ENCODE results near the gene RERG. TPM values are rescaled to one million over a fixed set of nuclear protein-coding genes. Genes with fewer than 3 reads are reported as not detected.
A peak's percentile ranks its signal among the peaks of the same experiment; 100 is the strongest.

The RERG gene
- total and polyA plus RNA-seq, 2 of the 4 experiments (the other 2 are of a cell fraction): not detected

GRCh38 chr12:15090441-15090840 is 130.8 kb downstream of the RERG start:
- Histone ChIP-seq H3K4me1 (ENCODE audit: control insufficient read depth, insufficient read depth, low read length) (no peaks in the 10 kb centered on the region), H2AK9ac (replicated peaks; ENCODE audit: low read depth, low read length, poor library complexity) (no peak overlapping the region), H3K27me3 (ENCODE audit: control insufficient read depth, insufficient read depth, low read length) (no peaks in the 10 kb centered on the region), H2BK15ac (ENCODE audit: low read depth, low read length) (no peak overlapping the region), H3K4me3 (ENCODE audit: insufficient read depth, low read depth, low read length) (no peak overlapping the region), H3K9me1 (ENCODE audit: insufficient read depth, low read length) (no peaks in the 10 kb centered on the region), H4K8ac (ENCODE audit: low read depth in 2 of 2, low read length in 2 of 2) (no peak overlapping the region), H4K5ac (ENCODE audit: low read depth, low read length) (no peak overlapping the region), H3K27ac (ENCODE audit: insufficient read depth, low read length) (no peak overlapping the region), H3K56ac (ENCODE audit: extremely low read depth, insufficient read depth, low read length) (no peak overlapping the region), H3K14ac (replicated peaks; ENCODE audit: low read depth, low read length) (no peak overlapping the region), H3K9ac (ENCODE audit: low read depth, low read length) (no peak overlapping the region), H3K9me3 (ENCODE audit: control insufficient read depth, insufficient read depth, low read length) (no peaks in the 10 kb centered on the region), H2AFZ (replicated peaks; ENCODE audit: low read length, poor library complexity) (no peak overlapping the region), H3K36me3 (ENCODE audit: control insufficient read depth, insufficient read depth, low read length) (no peaks in the 10 kb centered on the region), H2BK5ac (ENCODE audit: low read depth, low read length, poor library complexity, severe bottlenecking) (no peak overlapping the region), H2AK5ac (ENCODE audit: low read depth, low read length) (no peak overlapping the region), H2BK120ac (ENCODE audit: low read depth, low read length) (no peak overlapping the region), H3K23ac (ENCODE audit: low read depth, low read length) (no peak overlapping the region), H3K4me2 (ENCODE audit: low read depth, low read length) (no peak overlapping the region), H4K91ac (ENCODE audit: insufficient read depth, low read depth, low read length) (no peak overlapping the region), H3K18ac (ENCODE audit: low read depth, low read length) (no peak overlapping the region), H3K79me1 (ENCODE audit: low read depth in 1 of 2, low read length in 2 of 2) (no peaks in the 10 kb centered on the region), H4K20me1 (ENCODE audit: insufficient read depth, low read length) (no peaks in the 10 kb centered on the region), H2BK20ac (ENCODE audit: low read depth, low read length) (no peak overlapping the region), H3K4ac (ENCODE audit: low read depth, low read length) (no peak overlapping the region)
- dilution Hi-C loops (cut with HindIII; ENCODE audit: low sequenced_read_pairs, unreplicated experiment) (no loop called here), in situ Hi-C loops (cut with MboI; ENCODE audit: low sequenced_read_pairs) (no loop called here), intact Hi-C loops (cut with micrococcal nuclease) (no loop called here)
- no CpG with 5 or more reads among the region's 2 CpGs for WGBS, 2 experiments (ENCODE audit: extremely low coverage in 2 of 2, insufficient read length in 1 of 2)
- no TSS peak for BruUV-seq (replicated peaks)
- DNase-seq: no peak
- ATAC-seq (ENCODE audit: low read depth): no peak
- ChIA-PET POLR2A (ENCODE audit: unreplicated experiment) (no interaction called here), CTCF (interaction anchor here (0.6 kb wide), 2 partner anchors 40 to 41 kb away, joined by 3 read pairs; no protein-coding TSS in a partner anchor)
- TF ChIP-seq USF2 (IDR thresholded peaks at IDR 0.05; ENCODE audit: low read depth, low read length) (no peak), RCOR1 (IDR thresholded peaks at IDR 0.05; ENCODE audit: insufficient replicate concordance, low read length) (no peak), MXI1 (IDR thresholded peaks at IDR 0.05; ENCODE audit: borderline replicate concordance, low read depth, low read length) (no peak), MAFK (IDR thresholded peaks at IDR 0.05; ENCODE audit: low read depth, low read length) (peak; percentile 73), POLR2A (IDR thresholded peaks at IDR 0.05; ENCODE audit: low read depth, low read length) (no peak), NFE2L2 (IDR thresholded peaks at IDR 0.05; ENCODE audit: low read depth, low read length) (no peak)

Data from IMR-90 (cell line).